Placental epithelial cell (primary cell): ENCODE results near the gene GCAT. TPM values are rescaled to one million over a fixed set of nuclear protein-coding genes. Genes with fewer than 3 reads are reported as not detected.

Experiments
- small RNA-seq: library from RNA; depleted of rRNA; stranded (forward); fragments of <200 nt; gene quantifications from one replicate; pipeline ENCODE3, GENCODE V24; 2012
- total RNA-seq: library from RNA; depleted of rRNA; stranded (reverse); fragments of >200 nt; gene quantifications from 2 replicates; pipeline ENCODE4 v1.2.3, GENCODE V29; 2012

GCAT gene
- total RNA-seq: 11.4 and 29.3 TPM in 2 replicates

DNA sequence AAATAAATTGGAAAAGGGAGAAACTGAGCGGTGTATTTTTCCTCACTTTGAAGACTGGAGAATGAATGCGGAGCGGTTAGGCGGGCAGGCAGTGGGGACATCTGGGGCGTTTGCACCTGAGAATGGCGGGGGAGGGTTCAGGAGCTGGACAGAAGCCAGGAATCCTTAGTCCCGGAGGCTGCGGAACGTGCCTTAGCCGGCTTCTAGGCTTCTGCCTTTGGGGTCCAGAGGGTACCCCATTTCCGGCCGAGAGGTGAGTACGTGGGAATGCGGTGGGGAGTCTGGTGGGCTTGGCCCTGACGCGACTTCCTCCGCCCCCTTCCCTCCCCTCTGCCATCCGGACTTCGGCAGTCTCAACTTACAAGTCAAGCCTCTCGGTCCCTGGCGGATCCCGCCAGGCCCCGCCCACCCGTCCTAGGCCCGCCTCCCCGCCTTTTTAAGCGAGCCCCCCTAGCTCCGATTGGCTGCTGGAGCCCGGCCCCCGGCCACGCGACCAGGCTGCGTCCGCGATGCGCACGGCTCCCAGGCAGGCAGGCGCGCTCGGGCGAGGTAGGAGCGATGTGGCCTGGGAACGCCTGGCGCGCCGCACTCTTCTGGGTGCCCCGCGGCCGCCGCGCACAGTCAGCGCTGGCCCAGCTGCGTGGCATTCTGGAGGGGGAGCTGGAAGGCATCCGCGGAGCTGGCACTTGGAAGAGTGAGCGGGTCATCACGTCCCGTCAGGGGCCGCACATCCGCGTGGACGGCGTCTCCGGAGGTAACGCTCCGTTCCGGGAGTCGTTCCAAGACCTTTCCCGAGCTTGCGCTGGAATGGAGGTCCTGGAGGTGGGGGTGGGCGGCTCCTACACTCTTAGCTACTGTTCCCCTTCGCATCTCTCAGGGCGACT is at the start of gene GCAT:
Gene GCAT (plus strand): TSS at position 525 of the 884 bp plus-strand sequence. CDS start 34 bp downstream, at position 559.

DNA sequence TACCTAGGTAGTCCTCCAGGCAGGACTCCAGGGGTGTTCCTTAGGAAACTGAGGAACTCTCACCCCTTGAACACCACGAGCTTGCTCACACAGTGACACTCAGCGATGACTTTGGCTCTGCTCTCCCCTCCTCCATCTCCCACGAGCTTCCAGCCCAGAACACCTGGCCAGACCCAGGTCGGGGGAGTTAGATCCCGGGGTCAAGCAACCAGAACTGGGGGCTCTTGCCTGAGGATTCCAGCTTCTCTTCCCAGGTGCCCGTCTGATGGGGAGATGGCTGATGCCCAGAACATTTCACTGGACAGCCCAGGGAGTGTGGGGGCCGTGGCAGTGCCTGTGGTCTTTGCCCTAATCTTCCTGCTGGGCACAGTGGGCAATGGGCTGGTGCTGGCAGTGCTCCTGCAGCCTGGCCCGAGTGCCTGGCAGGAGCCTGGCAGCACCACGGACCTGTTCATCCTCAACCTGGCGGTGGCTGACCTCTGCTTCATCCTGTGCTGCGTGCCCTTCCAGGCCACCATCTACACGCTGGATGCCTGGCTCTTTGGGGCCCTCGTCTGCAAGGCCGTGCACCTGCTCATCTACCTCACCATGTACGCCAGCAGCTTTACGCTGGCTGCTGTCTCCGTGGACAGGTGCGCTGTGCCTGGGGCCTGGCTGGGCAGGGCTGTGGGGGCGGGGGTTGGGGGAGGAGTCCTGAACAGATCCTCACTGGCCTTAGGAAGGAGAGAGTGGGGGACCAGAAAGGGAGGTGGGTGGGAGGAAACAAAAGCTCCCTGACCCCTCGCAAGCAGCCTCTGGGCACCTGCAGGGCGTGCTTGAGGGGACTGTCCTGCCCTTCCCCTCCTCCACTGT is 15.6 kb downstream of the GCAT start, which contains the start of gene GALR3:
Gene GALR3 (plus strand): TSS at position 249 of the 852 bp plus-strand sequence. CDS start 25 bp downstream, at position 274.

DNA sequence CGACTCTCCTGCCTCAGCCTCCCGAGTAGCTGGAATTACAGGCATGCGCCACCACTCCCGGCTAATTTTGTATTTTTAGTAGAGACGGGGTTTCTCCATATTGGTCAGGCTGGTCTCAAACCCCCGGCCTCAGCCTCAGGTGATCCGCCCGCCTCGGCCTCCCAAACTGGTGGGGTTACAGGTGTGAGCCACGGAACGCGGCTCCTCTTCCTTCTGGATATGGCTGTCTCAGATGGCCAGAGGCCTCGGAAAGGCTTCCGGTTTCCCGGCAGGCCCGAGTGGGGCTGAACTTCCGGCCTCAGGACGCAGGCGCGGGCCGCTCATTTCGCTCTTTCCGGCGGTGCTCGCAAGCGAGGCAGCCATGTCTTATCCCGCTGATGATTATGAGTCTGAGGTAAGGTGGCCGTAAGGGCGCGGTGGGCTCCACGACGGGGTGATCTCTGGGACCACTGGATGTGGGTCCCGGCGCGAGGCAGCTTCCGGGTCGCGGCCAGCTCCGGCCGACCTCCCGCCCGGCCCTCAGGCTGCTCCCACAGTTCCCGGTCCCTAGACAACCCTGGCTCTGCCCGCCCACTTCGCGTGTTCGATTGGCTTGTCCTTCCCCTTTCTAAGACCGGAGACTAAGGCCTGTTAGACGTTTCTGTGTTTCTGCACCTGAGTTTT is 41.5 kb downstream of the GCAT start, which contains the start of gene EIF3L:
Gene EIF3L (plus strand): TSS at position 331 of the 663 bp plus-strand sequence. CDS start 31 bp downstream, at position 362.

Small RNAs within 50 kb of the gene (small RNA-seq; reads per million reads assigned to genes)
- 0.69 reads per million, percentile 41 among the genes with 10 or more reads in this experiment for gene MIR659

Other genes with a start within 250 kb of the GCAT start
- gene CDC42EP1, start 247.5 kb upstream of the GCAT start, total RNA-seq: 14.9 and 15.7 TPM in 2 replicates
- not detected in 2 replicates for gene LGALS2, start 227.8 kb upstream of the GCAT start, total RNA-seq
- 42.7 and 45.5 TPM in 2 replicates for gene GGA1, start 199.1 kb upstream of the GCAT start, total RNA-seq
- 14.6 and 17.7 TPM in 2 replicates for gene SH3BP1, start 168.3 kb upstream of the GCAT start, total RNA-seq
- gene PDXP, start 149.2 kb upstream of the GCAT start, total RNA-seq: 2.0 and 4.0 TPM in 2 replicates
- gene LGALS1, start 132.3 kb upstream of the GCAT start, total RNA-seq: 646 and 1,209 TPM in 2 replicates
- gene NOL12, start 121.6 kb upstream of the GCAT start, total RNA-seq: 10.6 and 20.2 TPM in 2 replicates
- 104 and 127 TPM in 2 replicates for gene TRIOBP, start 110.9 kb upstream of the GCAT start, total RNA-seq
- gene GALR3, start 15.4 kb downstream of the GCAT start, total RNA-seq: not detected in 2 replicates
- gene ANKRD54, start 36.4 kb downstream of the GCAT start, total RNA-seq: 23.9 and 35.5 TPM in 2 replicates
- gene EIF3L, start 41.5 kb downstream of the GCAT start, total RNA-seq: 327 and 350 TPM in 2 replicates
- 106 and 183 TPM in 2 replicates for gene MICALL1, start 98.4 kb downstream of the GCAT start, total RNA-seq
- gene C22orf23, start 145.7 kb downstream of the GCAT start, total RNA-seq: under 0.01 TPM in 1 of 2 replicates, not detected in the other
- 28.8 and 31.0 TPM in 2 replicates for gene POLR2F, start 145.8 kb downstream of the GCAT start, total RNA-seq
- not detected in 2 replicates for gene SOX10, start 176.6 kb downstream of the GCAT start, total RNA-seq
- gene PICK1, start 249.5 kb downstream of the GCAT start, total RNA-seq: 20.0 and 26.4 TPM in 2 replicates